GM10847 (cell line): ENCODE data around the gene PLEKHG2.

Experiments used
- POLR2A ChIP-seq: IDR thresholded peaks from 2 replicates; pipeline ENCODE4 v1.6.1; 2011; ENCODE audit not compliant: insufficient read length; ENCODE audit errors: extremely low read depth

The PLEKHG2 gene

GRCh38 chr19:39409208-39410016 lies 3.1 kb upstream of the PLEKHG2 start:
- TF ChIP-seq POLR2A, result peak; percentile 80

DNA sequence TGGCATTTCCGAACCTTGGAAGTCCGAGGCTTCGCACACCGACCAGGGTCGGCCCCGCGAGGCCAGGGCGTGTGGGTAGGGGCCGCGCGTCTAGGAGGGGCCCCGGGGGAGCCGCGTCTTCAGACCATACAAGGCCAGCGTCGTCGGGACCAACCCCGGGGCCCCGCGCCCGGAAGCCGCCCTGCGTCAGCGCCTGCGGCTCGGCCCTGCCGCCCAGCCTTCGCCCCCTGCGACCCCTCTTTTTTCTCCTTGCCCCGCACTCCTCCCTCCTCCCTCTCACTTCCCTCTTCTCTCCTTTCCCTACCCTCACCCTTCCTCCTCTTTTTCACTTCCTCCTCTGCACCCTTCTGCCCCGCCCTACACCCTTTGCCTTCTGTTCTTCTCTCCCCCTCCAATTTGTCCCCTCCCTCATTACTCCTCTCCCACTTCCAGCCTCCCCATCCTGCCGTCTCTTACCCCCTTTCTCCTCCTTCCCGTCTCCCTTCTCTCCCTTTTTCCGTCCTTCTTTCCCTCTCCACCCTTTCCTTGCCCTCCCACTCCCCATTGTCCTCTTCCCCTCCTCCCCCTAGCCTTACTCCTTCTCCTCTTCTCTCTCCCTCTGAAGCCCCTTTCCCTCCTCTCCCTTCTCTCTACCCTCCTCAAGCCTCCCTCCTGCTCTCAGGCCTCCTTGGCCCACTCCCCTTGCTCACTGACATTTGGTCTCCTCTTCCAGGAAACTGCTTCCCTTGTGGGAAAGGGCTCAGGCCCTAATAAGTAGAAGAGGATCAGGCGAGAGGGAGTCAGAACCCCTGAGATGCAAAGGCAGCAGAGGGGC lies 2.2 kb upstream of the PLEKHG2 start:
- TF ChIP-seq POLR2A, result peak; percentile 37

- TF ChIP-seq POLR2A, result no peak
These were observed 1.7 kb upstream of the PLEKHG2 start for GRCh38 chr19:39410831-39411080.

DNA sequence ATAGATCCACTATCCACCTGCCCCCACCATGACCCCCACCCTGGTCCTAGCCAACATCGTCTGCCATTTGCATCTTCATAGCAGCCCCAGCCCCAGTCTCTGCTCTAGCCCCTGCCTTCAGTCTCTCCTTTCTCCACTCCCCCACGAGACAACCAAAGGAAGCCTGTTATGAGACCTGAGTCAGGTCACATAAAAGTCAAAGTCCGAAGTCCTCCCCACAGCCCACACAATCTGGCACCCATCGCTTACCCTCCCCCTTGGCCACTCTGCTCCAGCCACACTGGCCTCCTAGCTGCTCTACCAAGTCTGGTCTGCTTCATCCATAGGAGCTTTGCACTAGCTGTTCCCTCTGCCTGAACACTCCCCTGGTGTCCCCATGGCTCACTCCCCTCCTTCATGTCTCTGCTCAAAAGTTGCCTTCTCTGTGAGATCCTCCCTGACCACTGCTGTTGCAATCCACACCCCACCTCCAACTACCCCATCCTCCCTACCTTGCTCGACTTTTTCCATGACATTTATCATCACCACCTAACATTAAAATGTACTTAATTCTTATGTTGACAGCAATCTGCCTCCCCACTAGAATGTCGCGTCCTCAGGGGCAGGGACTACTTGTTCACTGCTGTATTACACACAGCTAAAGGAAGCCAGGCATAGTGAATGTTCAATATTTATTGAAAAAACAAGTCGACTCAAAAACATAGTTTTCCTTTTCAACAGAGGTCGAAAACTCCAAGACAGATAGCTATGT lies 1.2 kb upstream of the PLEKHG2 start:
- TF ChIP-seq POLR2A, result peak; percentile 12

DNA sequence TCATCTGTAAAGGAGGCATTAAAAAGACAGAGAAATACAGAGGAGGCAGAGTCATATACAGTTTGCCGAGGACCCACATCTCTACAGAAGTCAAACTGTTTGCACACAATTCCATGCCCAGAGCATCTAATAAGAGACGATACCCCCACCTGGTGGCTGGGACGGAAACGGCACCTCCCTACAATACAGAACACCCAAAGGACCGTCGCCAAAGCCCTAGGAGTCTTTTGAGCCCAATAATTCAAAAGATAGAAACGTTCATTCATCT lies 703 bp upstream of the PLEKHG2 start:
- no peak for TF ChIP-seq POLR2A

- no peak for TF ChIP-seq POLR2A
These were observed 400 bp downstream of the PLEKHG2 start for GRCh38 chr19:39412867-39413271.

DNA sequence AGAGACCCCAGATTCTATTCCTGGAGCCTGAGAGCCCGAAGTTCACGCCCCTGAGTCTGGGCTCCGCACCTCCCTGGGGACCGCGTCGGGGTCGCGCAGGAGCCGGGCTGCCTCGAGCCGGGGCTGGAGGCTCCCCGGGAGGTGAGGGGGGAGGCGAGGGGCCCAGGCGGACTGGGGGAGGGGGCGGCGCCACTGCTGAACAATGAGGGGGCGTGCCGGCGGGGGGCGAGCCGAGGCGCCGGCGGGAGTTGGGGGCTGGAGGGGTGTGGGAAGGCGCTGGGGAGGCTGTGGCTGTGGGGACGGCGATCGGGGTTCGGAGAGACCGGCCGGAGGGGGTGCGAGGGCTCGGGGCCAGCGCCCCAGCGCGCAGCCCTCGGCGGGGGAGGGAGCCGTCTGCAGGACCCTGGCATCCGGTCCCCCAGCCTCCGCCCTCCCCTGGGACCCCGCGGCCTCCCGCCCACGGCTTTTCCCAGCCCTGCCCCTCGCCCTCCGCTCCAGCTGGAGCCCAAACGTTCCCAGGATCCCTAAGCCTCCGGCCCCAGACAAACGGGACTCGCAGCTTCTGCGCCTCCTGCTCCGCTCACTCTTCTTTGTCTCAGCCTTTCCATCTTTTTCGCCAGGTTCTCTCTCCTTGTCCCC lies 922 bp downstream of the PLEKHG2 start:
- no peak for TF ChIP-seq POLR2A

GRCh38 chr19:39413911-39414608 lies 1.6 kb downstream of the PLEKHG2 start:
- no peak for TF ChIP-seq POLR2A

- no peak for TF ChIP-seq POLR2A
These were observed 2.9 kb downstream of the PLEKHG2 start for GRCh38 chr19:39415111-39416046.

GRCh38 chr19:39416152-39417120 lies 4.0 kb downstream of the PLEKHG2 start:
- no peak for TF ChIP-seq POLR2A

GRCh38 chr19:39417463-39418181 lies 5.2 kb downstream of the PLEKHG2 start:
- TF ChIP-seq POLR2A, result no peak

DNA sequence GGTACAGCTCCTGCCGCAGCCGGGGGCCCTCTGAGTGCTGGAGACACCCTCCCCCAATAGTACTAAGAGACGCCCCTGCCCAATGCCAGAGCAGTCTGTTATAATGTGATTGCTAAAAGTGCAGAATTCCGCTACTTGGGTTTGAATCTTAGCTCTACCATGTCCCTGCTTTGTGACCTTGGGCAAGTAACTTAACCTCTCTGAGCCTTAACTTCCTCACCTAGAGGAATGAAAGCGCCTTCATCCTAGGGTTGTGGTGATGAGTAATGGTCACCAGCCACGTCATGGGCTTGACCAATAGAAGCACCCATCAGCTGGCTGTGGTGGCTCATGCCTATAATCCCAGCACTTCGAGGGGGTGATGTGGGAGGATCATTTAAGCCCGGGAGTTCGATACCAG lies 6.5 kb downstream of the PLEKHG2 start:
- no peak for TF ChIP-seq POLR2A
